ENCODE results near the gene SPATA6. TPM values are rescaled to one million over a fixed set of nuclear protein-coding genes. Genes with fewer than 3 reads are reported as not detected.

Gene SPATA6
- total RNA-seq, 1 experiment from 2014 or later = 2.7 TPM

DNA sequence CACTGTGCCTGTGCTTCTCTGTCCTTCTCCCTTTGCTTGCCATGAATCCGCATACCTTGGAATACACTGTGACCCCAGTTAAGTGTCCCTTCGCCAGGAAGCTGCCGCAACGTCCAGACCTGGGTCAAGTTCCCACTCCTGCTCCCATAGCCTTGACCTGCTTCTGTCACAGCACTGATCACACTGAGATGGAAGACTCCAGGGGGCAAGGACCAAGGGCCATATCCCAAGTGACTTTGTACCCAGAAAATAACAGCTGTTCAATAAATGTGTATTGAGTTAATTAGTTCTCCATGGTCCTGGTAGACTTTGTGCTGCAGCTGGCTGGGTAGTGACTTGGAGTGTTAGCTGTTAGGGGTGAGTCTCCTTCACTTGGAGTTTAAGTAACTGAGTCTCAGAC lies 223.6 kb downstream of the SPATA6 start:
- POLR2A ChIA-PET (ENCODE audit: low non-redundant PET) = no interaction called here
- Histone ChIP-seq H3K9me3 (ENCODE audit: low read depth, low read length, poor library complexity, severe bottlenecking) (no peaks in the 10 kb centered on the region), H3K4me3 (ENCODE audit: low read depth, low read length, poor library complexity, severe bottlenecking) (no peak overlapping the region), H3K27ac (ENCODE audit: low read depth, low read length, poor library complexity, severe bottlenecking) (no peak overlapping the region), H3K36me3 (ENCODE audit: insufficient read depth, low read length, poor library complexity, severe bottlenecking) (no peaks in the 10 kb centered on the region), H3K27me3 (replicated peaks; ENCODE audit: insufficient read depth, low read depth, low read length, poor library complexity) (no peaks in the 10 kb centered on the region), H3K4me1 (ENCODE audit: insufficient read depth, low read length, poor library complexity, severe bottlenecking) (no peaks in the 10 kb centered on the region)
- no peak for TF ChIP-seq EZH2 (IDR thresholded peaks at IDR 0.05; ENCODE audit: borderline replicate concordance, low read depth, low read length, poor library complexity, severe bottlenecking)
- TF ChIP-seq, protein P1, sequence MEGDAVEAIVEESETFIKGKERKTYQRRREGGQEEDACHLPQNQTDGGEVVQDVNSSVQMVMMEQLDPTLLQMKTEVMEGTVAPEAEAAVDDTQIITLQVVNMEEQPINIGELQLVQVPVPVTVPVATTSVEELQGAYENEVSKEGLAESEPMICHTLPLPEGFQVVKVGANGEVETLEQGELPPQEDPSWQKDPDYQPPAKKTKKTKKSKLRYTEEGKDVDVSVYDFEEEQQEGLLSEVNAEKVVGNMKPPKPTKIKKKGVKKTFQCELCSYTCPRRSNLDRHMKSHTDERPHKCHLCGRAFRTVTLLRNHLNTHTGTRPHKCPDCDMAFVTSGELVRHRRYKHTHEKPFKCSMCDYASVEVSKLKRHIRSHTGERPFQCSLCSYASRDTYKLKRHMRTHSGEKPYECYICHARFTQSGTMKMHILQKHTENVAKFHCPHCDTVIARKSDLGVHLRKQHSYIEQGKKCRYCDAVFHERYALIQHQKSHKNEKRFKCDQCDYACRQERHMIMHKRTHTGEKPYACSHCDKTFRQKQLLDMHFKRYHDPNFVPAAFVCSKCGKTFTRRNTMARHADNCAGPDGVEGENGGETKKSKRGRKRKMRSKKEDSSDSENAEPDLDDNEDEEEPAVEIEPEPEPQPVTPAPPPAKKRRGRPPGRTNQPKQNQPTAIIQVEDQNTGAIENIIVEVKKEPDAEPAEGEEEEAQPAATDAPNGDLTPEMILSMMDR (conservative IDR thresholded peaks at IDR 0.05; ENCODE audit: low read depth, low read length) = no peak
- CTCF ChIA-PET = no interaction called here
- intact Hi-C loops (cut with micrococcal nuclease; ENCODE audit: unreplicated experiment) = no loop called here
- BruUV-seq (replicated peaks) = no TSS peak
- DNase-seq (ENCODE audit: low spot score) = no peak

DNA sequence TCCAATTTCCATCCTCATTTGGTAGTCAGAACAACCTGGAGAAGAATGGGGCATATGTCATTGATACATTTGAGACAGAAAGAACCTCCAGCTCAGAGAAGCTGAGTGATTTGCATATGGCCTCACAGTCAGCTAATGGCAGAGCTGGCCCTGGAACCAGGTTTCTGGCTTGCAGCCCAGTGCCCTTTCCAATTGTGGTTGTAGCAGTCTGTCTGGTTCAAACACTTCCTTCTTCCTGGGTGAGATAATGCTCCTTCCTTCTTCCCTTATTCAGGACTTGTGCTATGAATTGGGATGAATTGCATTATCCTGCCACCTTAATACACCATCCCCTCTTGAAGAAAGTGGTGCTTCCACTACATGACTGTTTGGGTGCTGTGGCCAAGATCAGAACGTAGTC lies 225.3 kb downstream of the SPATA6 start:
- no TSS peak for BruUV-seq (replicated peaks)
- H3K27me3 ChIP-seq (replicated peaks; ENCODE audit: insufficient read depth, low read depth, low read length, poor library complexity) = no peaks in the 10 kb centered on the region
- H3K4me1 ChIP-seq (ENCODE audit: insufficient read depth, low read length, poor library complexity, severe bottlenecking) = no peaks in the 10 kb centered on the region
- no peak overlapping the region for H3K4me3 ChIP-seq (ENCODE audit: low read depth, low read length, poor library complexity, severe bottlenecking)
- intact Hi-C loops (cut with micrococcal nuclease; ENCODE audit: unreplicated experiment) = no loop called here
- TF ChIP-seq, protein P1 (conservative IDR thresholded peaks at IDR 0.05; ENCODE audit: low read depth, low read length) = no peak
- TF ChIP-seq EZH2 (IDR thresholded peaks at IDR 0.05; ENCODE audit: borderline replicate concordance, low read depth, low read length, poor library complexity, severe bottlenecking) = no peak
- POLR2A ChIA-PET (ENCODE audit: low non-redundant PET) = no interaction called here
- H3K27ac ChIP-seq (ENCODE audit: low read depth, low read length, poor library complexity, severe bottlenecking) = no peak overlapping the region
- H3K9me3 ChIP-seq (ENCODE audit: low read depth, low read length, poor library complexity, severe bottlenecking) = no peaks in the 10 kb centered on the region
- H3K36me3 ChIP-seq (ENCODE audit: insufficient read depth, low read length, poor library complexity, severe bottlenecking) = no peaks in the 10 kb centered on the region
- CTCF ChIA-PET = interaction anchor here (0.5 kb wide), 1 partner anchor 805 kb away, joined by 3 read pairs; no protein-coding TSS in a partner anchor
- DNase-seq (ENCODE audit: low spot score) = no peak

Other genes with a start within 250 kb of the SPATA6 start
- gene SLC5A9, start 249.5 kb downstream of the SPATA6 start, total RNA-seq (2021) = not detected in 2 replicates